COLO668 (cell line): ENCODE results near the gene UBAP2L.
"Not testable (repeated sequence)": the region's sequence is repeated elsewhere in the genome, so short reads cannot be mapped to it uniquely, and the experiment has no call there.

Experiments used
- DNase-seq: peaks from one replicate; lab custom pipeline; 2025; ENCODE audit not compliant: unreplicated experiment; lab: John Stamatoyannopoulos, UW

Gene UBAP2L

DNA sequence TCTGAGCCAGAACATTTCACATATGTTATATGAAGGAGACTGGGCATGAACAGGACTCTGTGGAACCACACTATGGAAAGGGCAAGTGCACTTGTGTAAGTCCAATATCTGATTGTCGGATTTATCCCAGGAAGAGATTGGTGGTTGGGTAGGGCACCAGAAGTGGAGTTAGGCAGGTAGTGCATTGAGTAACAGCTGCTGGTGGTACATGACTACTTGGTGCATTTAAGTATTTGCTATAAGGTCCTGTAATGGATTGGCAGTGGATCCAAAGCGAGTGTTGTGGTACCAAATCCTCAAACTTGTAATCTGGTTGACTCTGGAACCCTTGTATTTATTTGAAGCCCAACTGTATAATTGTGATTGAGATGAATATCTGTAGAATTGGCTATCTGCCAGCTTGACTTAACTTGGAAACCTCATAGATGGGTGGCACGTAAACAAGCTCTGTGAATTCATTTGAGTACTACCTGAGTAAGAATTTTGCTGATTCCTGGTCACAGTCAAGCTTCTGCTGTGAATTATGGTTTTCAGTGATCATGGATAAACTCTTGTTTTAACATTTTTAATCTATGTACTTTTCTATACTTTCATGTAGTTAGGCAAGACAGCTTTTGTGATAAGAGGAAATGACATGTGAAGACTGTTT, 21.1 kb downstream of the UBAP2L start:
- no peak for DNase-seq

DNA sequence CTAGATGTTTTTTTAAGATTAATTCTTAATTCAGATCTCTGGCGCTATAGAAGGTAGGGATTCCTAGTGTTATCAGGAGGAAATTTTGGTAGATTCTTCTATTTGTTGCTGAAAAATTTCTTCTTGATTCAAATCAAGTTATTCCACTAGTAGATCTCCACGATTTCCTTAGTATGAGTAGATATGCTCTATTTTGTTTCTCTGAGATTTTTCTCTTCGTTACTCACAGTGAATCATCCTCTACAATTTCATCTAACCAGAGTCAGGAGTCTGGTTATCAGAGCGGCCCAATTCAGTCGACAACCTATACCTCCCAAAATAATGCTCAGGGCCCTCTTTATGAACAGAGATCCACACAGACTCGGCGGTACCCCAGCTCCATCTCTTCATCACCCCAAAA, 32.9 kb downstream of the UBAP2L start:
- no peak for DNase-seq

DNA sequence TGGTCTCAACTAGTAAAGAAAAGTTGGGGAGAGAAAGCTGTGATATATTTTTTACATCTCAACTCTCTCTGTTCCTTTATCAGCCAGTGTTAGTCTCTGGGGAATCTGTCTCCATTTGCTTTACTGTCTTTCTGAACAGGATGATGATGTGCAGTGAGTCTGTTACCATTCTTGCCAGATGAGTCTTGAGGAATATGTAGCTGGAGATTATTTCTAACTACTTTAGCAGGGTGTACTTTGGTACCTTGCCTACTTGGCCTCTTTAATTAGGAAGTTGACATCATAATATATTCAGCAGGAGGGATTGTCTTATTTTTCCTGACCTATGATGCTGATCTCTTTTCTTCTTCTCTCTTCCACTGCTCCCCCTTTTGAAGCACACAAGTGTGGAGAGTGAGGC, 35.9 kb downstream of the UBAP2L start:
- DNase-seq, result no peak

DNA sequence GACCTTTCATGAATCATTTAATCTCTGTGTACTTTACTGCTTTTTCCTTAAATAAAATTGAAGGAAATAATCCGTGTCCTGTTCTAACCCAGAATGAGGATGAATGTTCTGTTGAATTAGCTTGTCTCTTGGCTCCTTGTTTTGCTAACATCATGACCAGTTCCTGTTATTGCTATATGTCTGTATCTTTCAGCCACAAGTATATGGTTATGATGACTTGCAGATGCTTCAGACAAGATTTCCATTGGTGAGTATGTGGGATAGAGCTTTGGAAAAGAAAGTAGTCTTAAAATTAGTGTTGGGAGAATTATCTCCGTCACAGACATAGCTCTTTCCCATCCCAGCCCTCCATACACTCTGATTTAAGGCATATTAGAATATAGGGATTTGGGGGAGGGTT, 38.0 kb downstream of the UBAP2L start:
- no peak for DNase-seq

DNA sequence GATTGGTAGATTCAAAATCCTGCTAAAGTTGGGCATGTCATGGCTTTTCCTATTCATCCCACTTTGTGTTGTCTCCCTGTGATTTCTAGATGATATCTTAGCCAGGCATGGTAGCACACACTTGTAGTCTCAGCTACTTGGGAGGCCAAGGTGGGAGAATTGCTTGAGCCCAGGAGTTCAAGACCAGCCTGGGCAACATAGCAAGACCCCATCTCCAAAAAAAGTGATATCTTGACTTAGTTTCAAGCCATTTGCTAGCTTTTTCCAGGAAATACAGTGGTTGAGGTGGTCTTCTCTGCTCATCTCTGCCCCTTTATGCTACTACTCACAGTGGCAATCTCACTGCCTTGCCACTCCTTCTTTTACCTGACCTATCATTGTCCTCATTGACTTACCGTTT, 39.4 kb downstream of the UBAP2L start:
- DNase-seq, result no peak

DNA sequence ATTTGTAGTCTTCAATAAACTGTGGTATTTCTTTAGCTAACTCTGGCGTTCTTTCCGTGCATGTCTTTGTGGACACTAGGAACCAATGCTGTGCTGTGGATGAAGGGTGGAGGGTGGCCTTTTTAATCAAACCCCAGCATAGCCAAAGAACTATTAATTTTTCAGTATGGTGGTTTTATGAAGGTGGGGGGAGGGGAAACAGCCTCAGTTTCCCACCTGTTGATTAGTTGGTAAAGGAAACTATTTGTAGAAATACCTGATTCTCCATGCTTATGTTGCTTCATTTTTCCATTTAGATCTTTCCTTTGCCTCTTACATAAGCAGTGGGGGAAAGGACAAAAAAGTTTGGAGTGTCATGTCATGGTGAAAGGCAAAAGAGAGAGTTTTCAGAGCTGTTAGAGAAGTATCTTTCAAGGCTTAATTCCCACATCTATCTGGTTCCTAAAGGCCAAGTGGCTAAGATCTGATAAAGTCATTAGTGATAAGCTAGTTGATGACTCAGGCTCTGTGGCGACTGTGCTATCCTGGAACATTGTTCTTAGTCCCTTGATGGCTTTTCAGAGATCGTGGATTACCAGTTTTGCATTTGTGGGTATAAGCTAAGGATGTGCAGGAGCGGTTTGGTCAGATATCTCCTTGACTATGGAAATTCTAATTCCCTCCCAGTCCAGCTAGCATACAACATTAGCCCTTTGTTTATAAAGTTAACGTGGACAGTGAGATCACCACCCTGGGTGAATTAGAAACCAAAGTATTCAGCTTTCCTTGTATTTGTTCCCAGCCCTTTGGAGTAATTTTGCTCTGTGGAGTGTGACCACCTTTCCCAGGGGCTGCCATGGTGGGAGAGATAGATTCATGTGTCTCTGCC, 42.9 kb downstream of the UBAP2L start:
- DNase-seq, result no peak

DNA sequence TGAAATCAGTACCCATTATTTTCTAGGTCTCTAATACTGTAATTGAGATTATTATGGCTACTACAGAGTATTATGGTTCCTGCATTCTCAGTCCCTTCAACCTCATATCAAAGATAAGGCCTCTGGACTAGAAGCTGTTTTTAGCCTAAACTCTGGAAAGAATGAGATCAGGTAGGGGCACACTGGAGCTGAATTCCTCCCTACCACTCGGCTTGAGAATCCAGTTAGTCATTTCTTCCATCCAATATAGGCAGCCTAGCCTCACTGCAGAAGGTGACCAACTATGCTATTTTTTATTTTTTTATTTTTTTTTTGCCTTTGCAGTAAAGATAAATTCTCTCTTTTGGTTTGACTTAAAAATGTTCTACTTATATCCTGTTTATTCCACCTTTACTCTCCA, 43.7 kb downstream of the UBAP2L start:
- no peak for DNase-seq

DNA sequence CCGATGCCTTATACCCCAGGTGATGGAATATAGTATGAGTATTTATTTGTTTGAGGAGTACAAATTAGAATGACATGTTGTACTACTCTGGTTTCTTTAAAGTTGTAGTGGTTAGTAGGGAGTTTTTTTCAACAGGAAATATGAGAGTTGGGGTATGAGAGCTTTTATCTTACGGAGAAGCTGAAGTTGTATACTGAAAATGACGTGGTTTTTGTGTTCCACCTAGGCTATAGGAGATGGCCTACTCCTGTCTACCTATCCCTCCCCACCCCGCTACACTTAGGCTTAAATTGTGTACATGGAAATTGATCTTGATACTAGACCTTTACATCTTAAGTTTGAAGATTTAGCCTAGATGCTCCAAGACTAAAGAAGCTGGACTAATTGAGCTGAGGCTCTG, 44.8 kb downstream of the UBAP2L start:
- DNase-seq, result no peak

DNA sequence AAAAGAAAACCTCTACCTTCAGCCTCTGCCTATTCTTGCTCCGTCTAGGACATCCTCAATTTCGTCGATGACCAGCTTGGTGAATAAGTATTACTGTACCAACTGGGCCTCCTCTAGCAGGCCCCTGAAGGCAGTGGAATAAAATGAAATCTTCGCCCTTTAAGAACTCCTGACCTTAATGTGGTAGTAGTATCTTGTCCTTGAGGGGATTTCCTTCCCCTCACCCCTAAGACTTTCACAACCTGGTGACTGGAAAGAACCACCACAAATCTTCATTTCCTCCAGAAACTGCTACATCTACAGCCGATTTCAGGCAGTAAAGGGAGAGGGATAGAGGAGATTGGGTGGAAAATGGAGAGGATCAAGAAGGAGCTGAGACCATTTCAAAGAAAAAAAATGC, 50.1 kb downstream of the UBAP2L start:
- no peak for DNase-seq

DNA sequence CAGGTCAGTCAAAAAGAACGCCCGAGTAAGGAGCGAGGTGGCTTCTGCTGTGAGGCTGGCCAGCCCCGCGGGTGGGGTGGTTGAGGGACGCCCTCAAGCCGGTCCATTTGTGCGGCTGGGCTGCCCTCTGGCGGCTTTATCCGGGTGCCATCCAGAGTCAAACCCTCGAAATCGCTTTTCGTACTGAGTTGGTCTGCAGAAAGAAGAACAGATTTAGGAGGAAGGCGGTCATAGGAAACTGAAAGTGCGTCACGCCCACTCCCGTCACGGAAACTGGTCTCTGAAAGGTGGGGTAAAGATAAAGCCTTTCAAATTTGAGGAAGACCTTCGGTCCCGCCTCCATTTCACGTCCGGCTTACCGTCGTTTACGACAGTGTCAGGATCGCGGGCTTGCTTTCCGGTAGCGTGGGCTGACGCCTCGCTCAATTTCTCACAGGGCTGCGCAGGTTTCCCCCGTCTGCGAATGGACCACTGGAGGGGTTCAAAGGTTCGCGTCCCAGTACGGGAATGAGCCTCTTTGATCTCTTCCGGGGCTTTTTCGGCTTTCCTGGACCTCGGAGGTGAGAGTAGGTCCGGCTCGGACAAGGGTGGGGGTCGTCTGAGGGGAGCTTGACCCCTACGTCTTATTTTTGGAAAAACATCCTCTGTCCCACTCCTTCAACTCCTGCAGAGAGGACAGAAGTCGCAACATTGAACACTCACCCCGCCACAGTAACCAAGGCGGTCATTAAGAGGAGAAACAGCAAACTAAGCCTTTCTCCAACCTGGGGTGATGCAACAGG, 51.7 kb downstream of the UBAP2L start, which contains the start of gene HAX1:
TSS of gene HAX1 (plus strand) at position 413 of the 782 bp plus-strand sequence. CDS start at position 508, 95 bp downstream.
- peak; percentile 96 for DNase-seq

DNA sequence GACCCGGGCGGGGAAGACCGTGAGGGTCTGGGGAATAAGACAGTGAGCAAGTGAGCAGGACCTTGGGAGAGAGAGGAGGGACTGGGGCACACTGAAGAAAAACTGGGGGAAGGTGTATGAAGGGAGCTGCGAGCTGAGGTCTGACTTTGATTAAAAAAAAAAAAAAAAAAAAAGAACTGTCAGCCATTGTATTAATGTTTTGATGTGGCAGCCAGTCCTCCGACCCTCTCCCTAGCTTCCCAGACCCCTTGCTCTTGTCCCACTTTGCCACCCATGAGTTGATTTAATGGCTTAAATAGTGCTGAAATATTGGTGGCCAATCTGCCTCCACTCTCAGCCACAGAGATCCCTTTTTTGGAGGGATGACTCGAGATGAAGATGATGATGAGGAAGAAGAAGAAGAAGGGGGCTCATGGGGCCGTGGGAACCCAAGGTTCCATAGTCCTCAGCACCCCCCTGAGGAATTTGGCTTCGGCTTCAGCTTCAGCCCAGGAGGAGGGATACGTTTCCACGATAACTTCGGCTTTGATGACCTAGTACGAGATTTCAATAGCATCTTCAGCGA, 52.3 kb downstream of the UBAP2L start:
- DNase-seq, result no peak

DNA sequence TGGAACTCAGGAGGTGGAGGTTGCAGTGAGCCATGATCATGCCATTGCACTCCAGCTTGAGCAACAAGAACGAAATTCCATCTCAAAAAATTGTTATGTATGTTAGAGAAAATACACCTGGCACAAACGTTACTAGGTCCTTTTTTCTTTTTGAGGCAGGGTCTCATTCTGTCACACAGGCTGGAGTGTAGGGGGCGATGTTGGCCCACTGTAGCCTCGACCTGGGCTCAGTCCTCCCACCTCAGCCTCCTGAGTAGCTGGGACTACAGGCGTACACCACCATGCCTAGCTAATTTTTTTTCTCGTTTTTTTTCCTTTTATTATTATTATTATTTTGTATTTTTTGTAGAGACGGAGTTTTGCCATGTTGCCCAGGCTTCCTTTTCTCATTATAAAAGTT, 56.0 kb downstream of the UBAP2L start:
- peak; percentile 16 for DNase-seq

DNA sequence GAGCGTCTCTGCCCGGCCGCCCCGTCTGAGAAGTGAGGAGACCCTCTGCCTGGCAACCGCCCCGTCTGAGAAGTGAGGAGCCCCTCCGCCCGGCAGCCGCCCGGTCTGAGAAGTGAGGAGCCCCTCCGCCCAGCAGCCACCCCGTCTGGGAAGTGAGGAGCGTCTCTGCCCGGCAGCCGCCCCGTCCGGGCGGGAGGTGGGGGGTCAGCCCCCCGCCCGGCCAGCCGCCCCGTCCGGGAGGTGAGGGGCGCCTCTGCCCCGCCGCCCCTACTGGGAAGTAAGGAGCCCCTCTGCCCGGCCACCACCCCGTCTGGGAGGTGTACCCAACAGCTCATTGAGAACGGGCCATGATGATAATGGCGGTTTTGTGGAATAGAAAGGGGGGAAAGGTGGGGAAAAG, 66.8 kb downstream of the UBAP2L start:
- DNase-seq, result not testable (repeated sequence)

DNA sequence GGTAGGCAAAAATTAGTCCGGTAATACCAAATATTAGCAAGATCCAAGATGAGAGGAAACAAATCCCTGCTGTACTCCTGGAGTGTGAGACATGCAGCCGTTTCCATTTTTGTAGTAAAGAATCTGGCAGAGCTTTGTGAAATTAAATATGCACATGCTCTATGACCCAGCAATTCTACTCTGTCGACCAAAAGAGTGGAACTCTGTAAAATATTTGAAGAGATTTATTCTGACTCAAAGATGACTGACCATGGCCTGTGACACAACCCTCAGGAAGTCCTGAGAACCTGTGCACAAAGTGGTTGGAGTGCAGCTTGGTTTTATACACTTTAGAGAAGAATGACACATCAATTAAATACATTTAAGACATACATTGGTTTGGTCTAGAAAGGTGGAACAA, 67.9 kb downstream of the UBAP2L start:
- DNase-seq, result no peak

DNA sequence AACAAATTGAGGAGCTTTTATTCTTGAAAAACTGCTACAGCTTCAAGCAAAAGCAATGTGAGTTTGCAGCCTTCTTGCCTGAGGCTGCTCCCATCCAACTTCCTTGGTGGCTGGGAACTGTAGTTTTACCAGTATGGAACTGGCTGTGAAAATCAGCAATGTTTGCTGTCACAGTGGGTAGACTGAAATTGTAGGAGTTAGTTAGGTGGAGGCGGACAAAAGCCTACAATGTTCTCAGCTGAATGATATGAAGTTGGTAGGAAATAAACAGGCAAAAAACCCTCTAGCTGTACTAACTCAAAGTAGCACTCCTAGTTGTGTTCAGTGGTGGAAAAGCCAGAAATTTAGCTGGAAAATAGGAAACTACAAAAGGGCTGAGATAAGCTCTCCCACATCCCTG, 70.2 kb downstream of the UBAP2L start:
- no peak for DNase-seq

DNA sequence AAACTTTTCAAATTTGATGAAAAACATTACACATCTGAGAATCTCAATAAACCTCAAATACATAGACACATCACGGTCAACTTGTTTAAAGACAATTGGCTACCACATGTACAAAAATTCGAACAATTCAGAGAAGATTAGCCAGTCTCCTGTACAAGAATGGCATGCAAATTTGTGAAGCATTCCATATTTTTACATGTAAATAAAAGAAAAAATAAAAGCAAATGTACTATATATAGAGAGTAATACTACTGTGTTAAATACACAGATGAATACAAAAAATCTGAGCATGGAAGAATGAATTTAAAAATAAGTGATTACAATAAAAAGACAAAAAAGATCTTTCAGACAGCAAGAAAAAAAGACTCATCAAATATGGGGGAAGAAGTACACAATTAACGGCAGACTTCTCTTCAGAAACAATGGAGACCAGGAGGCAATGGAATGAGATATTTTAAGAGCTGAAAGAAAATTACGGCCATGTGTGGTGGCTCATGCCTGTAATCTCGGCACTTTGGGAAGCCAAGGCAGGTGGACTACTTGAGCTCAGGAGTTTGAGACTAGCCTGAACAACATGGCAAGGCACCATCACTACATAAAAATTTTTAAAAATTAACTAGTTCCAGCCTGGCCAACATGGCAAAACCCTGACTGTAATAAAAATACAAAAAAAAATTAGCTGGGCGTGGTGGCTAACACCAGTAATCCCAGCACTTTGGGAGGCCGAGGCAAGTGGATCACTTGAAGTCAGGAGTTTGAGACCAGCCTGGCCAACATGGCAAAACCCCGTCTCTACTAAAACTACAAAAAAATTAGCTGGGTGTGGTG, 74.9 kb downstream of the UBAP2L start:
- no peak for DNase-seq

DNA sequence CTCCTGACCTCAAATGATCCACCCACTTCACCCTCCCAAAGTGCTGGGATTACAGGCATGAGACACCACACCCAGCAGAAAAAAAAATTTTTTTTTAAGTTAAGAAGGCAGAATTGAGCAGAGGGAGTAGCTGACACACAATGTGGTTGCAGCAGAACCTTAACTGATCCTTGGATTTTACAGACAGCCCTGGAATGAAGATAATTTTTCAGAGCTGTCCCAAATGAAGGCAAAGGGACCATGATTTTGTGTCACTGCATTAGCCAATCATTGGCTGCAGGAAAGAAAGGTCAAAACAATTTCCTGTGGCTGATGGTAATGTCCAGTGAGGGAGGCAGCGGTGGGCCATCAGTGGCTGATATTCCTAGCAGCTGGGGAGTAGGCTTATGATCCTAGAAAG, 80.8 kb downstream of the UBAP2L start:
- no peak for DNase-seq

DNA sequence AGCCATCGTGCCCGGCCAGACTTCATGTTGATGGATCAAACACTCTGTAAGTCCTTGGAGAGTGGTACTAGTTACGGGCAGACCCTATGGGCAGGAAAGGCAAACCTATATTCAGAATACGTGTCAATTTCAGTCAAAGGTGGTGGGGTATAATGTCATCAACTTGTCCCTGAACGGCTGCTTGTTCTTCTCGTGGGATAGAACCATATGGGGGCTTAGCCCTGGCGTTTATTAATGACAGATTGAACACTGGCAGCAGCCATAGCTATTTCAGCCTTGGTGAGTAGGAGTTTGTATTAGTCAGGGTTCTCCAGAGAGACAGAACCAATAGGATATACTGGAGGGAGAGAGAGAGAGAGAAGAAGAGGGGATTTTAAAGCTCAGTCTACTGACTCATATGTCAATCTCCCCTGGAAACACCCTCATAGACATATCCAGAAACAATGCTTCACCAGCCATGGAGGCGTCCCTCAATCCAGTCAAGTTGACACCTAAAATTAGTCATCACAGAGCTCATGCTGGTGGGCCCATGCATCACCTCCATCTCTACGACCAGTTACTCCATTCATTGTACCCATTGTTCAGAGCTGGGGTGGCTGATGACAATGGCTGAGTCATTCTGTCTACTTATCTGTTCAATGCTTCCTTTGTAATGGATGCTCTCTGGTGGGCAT, 84.0 kb downstream of the UBAP2L start:
- no peak for DNase-seq

DNA sequence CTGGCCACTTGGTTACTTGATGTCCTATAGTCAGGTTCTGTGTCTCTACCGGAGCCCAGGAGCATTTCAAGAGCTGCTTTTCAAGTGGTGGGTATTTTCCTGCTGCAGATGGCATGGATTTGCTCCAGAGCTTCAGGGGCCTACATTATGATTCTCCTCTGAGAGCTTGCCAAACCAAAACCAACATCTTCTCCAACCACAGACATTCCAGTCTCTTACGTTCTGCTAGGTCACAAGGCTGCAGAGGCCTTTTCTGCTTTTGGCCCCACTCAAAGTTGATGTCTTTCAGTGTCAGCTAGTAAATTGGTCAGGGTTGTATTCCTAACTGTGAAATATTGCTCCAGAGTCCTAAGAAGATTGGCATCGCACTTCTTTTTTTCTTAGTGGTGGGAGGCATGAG, 85.4 kb downstream of the UBAP2L start:
- DNase-seq, result no peak

DNA sequence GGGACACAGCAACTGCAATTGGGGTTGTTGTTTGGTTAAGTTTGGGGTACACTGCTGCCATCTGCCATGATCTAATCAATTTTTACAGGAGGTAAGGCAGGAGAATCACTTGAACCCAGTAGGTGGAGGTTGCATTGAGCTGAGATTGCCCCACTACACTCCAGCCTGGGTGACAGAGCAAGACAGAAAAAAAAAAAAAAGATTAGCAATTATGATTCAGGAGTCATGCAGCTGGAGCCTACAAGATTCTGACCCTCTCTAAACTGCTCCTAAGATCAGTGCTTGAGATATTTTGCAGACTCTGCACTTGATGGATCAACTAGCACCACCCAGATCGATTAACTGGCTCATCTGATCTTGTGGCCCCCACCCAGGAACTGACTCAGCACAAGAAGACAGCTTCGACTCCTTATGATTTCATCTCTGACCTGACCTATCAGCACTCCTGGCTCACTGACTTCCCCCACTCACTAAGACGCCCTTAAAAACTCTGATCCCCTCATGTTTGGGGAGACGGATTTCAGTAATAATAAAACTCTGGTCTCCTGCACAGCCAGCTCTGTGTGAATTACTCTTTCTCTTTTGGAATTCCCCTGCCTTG, 87.0 kb downstream of the UBAP2L start:
- DNase-seq, result not testable (repeated sequence)
